Islet precursor cell (in vitro differentiated cells): Measurements from ENCODE around the gene MINK1.

Experiments used
- DNase-seq: peaks from one replicate; pipeline ENCODE4 v3.0.0-alpha.2; 2018

The MINK1 gene

GRCh38 chr17:4833178-4833940 is at the start of gene MINK1:
Gene MINK1, plus strand, starts transcription at chr17:4833340. Its CDS starts 244 bp downstream, at chr17:4833584.
- peak; percentile 97 for DNase-seq

GRCh38 chr17:4785311-4786105 is 47.6 kb upstream of the MINK1 start:
- no peak for DNase-seq

- DNase-seq = no peak
Measured at GRCh38 chr17:4786106-4786511, 47.0 kb upstream of the MINK1 start, which contains the start of gene VMO1. Gene VMO1, minus strand, starts transcription at chr17:4786364. Its CDS starts 12 bp downstream, at chr17:4786352.

- DNase-seq = no peak
Measured at GRCh38 chr17:4786516-4786915, 46.6 kb upstream of the MINK1 start.

- no peak for DNase-seq
Measured at GRCh38 chr17:4788159-4788806, 44.9 kb upstream of the MINK1 start.

- peak; percentile 76 for DNase-seq
Measured at GRCh38 chr17:4788807-4789700, 44.1 kb upstream of the MINK1 start, which contains the start of gene GLTPD2. Gene GLTPD2, plus strand, starts transcription at chr17:4788964. Its CDS starts 48 bp downstream, at chr17:4789012.

- DNase-seq = no peak
Measured at GRCh38 chr17:4789701-4789950, 43.5 kb upstream of the MINK1 start.

GRCh38 chr17:4789951-4790704 is 43.0 kb upstream of the MINK1 start:
- peak; percentile 98 for DNase-seq

GRCh38 chr17:4790705-4791088 is 42.4 kb upstream of the MINK1 start:
- no peak for DNase-seq

GRCh38 chr17:4795168-4795567 is 38.0 kb upstream of the MINK1 start:
- no peak for DNase-seq

- DNase-seq = peak; percentile 84
Measured at GRCh38 chr17:4796552-4796920, 36.6 kb upstream of the MINK1 start.

- DNase-seq = no peak
Measured at GRCh38 chr17:4800462-4801196, 32.5 kb upstream of the MINK1 start.

GRCh38 chr17:4802228-4802627 is 30.9 kb upstream of the MINK1 start, which contains the start of gene C17orf114:
Gene C17orf114, minus strand, starts transcription at chr17:4802328.
- DNase-seq = no peak

GRCh38 chr17:4806456-4806776 is 26.7 kb upstream of the MINK1 start:
- DNase-seq = no peak

- peak; percentile 95 for DNase-seq
Measured at GRCh38 chr17:4806777-4807604, 26.1 kb upstream of the MINK1 start, which contains the start of gene PLD2. Gene PLD2, plus strand, starts transcription at chr17:4807152. Its CDS starts 621 bp downstream, at chr17:4807773.

GRCh38 chr17:4807605-4808377 is 25.3 kb upstream of the MINK1 start:
- no peak for DNase-seq

- no peak for DNase-seq
Measured at GRCh38 chr17:4808378-4808767, 24.8 kb upstream of the MINK1 start.

GRCh38 chr17:4810696-4811290 is 22.3 kb upstream of the MINK1 start:
- no peak for DNase-seq

GRCh38 chr17:4811471-4811870 is 21.7 kb upstream of the MINK1 start:
- no peak for DNase-seq
